ENCODE measurements around the gene ADGRG1.

ADGRG1 gene

GRCh38 chr16:57606847-57607501, 21.5 kb upstream of the ADGRG1 start:
- DNase-seq = peak; percentile 67

DNA sequence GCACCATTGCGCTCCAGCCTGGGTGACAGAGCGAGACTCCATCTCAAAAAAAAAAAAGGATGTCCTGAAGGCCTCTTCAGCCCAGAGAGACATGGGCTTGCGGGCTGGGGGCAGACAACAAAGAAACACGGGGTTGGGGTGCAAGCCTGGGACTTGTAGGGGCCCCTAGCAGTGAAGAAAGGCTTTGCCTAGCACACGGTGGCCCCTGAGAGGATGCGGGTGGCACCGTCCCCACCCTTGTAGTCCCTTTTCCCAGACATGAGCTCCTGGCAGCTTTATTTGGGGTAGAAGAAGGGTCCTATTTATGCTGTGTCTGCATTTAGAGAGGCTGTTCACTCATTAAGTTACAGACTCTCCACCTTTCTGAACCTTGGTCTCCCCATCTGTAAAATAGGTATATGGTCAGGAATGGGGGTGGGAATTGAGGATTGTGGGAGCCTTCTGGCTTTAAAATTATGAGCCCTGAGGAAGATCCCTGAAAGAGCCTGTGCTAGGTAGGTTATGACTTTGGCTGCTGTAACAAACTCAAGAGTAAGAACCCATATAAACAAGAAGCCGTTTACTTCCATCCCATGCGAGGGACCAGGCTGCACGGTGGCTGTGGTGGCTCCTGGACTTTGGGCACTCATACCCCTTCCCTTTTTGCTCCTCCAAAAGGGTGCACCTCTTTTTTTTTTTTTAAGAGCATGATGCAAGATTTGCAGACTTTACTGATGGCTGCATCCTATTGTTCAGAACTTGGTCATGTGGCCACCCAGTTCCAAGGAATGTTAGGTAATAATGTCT, 20.6 kb upstream of the ADGRG1 start:
- no peak for DNase-seq

DNA sequence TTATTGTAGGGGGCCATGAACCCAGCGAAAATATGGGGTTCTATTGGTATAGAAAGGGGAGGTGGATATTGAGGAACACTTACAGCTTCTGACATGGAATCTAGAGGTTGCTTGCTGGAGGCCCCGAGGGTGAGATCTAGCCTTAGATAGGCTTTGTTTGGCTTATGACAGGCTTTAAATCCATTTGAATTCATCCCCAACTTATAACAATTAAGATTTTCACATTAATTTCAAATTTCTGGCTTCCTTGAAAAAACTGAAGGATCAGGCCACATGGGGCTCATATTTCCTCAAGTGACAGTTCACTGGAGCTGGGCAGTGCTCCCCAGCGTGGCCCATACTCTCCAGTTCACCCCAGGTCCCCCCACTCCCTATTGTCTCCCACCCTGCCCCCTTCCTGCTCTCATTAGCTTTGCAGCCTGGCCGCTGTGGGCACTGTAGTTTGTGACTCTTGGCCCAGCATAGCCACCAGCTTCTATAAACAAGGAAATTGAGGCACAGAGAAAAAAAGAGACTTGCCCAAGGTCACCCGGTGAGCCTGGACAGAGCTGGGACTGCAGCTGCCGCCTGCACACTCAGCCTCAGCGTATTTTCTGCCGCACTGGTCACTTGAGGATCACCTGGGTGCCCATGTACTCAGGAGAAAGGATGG, 19.8 kb upstream of the ADGRG1 start:
- no peak for DNase-seq

GRCh38 chr16:57609541-57610401, 18.7 kb upstream of the ADGRG1 start:
- DNase-seq = peak; percentile 94

DNA sequence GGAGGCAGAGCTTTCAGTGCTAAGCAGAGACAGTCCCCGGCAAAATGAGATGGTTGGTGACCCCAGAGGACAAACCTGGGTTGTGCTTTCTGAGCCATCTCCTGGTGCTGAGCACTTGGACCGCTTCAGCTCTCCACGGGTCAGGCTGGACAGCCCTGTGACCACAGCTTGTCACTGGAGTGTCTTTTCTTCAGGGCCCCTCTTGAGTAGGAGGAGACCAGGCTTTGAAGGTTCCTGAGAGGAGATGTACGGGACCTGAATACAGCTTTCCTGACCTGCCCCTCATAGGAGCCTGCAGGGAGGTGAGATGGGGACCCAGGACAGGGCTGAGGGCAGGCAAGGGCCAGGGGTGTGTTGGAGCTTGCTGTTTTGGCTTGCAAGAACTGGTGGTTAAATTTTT, 17.8 kb upstream of the ADGRG1 start:
- no peak for DNase-seq

GRCh38 chr16:57611181-57611580, 17.2 kb upstream of the ADGRG1 start:
- DNase-seq = no peak

GRCh38 chr16:57611706-57612105, 16.7 kb upstream of the ADGRG1 start:
- no peak for DNase-seq

- no peak for DNase-seq
These were observed 15.9 kb upstream of the ADGRG1 start for GRCh38 chr16:57612494-57612893.

- no peak for DNase-seq
These were observed 14.9 kb upstream of the ADGRG1 start for GRCh38 chr16:57613514-57613913.

DNA sequence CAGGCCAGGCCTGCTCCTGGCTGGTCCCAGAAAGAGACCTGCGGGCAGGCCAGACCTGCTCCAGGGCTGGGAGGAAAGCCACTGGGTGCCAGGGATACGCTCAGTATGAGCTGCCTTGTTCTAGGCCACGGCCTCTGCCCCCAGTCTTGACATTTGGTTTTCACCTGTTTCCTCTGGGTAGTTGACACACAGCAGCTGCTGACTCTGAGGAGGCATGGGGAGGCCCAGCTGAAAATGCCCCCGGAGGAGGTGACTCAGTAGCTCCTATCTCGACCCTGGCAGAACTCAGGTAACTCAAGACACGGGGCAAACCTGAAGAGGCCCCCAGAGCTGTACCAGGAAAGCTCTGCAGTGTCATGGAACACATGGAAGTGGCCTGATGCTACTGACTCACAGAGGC, 13.9 kb upstream of the ADGRG1 start:
- no peak for DNase-seq

- DNase-seq = no peak
These were observed 13.5 kb upstream of the ADGRG1 start for GRCh38 chr16:57614944-57615343.

DNA sequence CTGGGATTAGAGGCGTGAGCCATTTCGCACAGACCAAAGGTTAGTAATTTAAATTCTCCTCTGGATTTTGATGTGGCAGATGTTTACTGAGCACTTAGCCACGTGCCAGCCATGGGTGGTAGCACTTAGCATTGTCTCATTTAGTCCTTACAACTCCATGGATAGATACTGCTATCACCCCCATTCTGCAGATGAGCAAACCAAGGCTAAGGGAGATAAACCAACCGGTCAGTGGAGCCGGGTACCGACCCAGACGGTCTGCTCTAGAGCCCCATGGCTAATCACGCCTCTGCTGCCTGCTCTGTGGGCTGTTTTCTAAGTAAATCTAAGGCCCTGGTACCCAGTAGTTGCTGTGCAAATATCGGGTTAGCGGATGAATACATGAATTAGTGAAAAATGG, 12.6 kb upstream of the ADGRG1 start:
- no peak for DNase-seq

GRCh38 chr16:57616241-57616640, 12.2 kb upstream of the ADGRG1 start:
- DNase-seq = no peak

DNA sequence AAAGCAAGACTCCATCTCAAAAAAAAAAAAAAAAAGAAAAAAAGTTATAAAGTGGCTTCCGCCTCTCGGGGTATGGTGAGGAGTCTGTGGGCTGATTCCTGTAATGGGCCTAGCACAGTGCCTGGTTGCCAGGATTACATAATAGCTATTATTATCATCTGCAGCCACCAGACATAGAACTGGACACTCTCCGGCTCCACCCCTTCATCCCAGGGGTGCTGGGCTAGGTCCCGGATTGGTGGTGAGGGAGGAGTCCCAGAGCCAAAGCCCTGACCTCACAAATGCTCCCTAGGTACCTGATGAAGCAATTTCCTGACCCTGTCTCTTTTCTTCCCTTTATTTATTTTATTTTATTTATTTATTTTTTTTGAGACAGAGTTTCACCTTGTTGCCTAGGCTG, 11.6 kb upstream of the ADGRG1 start:
- DNase-seq = no peak

DNA sequence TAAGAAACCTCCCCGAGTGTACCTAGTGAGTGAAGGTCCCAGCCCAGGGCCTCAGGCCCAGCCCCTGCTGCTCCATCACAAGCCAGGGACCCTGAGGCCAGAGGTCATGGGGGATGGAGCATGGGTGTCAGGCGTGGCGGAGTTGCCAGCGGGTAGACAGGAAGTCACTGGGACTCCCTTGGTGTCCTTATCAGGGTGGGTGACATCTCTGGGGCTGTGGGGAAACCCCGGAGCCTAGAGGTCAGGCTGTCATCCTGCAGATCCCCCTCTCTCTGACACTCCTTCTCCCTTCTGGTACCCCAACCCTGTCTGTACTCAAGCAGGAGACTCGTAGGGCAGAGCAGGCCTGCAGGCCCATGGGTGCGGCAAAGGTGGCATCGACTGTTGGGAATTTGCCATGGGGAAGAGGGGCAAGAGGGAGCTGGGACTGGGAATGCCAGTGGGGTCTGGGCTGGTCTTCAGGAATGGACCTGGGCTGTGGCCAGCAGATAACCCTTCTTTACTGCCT, 10.8 kb upstream of the ADGRG1 start:
- no peak for DNase-seq

- DNase-seq = no peak
These were observed 9.9 kb upstream of the ADGRG1 start for GRCh38 chr16:57618296-57619132.

DNA sequence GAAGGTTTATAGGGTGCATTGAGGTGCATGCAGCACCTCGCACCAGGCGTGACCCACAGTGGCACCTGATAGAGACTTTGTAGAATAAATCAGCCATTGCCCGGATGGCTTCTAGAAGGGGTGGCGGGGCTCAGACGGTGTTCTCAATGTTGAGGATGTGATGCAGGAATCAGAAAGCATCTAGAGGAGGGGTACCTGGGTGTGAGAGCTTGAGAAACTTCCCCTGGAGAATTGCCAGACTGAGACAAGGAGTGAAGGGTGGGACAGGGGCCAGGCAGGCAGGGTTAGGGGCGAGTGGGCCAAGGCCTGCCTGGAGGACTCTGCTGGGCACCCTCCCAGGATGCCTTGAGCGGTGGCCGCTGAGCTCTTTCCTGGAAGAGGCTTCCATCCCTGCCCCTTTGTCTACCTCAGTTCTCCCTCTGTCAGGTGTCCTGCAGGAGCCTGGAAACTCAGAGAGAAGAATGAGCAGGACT, 9.3 kb upstream of the ADGRG1 start:
- DNase-seq = no peak

- peak; percentile 66 for DNase-seq
These were observed 8.7 kb upstream of the ADGRG1 start for GRCh38 chr16:57619606-57620334.

DNA sequence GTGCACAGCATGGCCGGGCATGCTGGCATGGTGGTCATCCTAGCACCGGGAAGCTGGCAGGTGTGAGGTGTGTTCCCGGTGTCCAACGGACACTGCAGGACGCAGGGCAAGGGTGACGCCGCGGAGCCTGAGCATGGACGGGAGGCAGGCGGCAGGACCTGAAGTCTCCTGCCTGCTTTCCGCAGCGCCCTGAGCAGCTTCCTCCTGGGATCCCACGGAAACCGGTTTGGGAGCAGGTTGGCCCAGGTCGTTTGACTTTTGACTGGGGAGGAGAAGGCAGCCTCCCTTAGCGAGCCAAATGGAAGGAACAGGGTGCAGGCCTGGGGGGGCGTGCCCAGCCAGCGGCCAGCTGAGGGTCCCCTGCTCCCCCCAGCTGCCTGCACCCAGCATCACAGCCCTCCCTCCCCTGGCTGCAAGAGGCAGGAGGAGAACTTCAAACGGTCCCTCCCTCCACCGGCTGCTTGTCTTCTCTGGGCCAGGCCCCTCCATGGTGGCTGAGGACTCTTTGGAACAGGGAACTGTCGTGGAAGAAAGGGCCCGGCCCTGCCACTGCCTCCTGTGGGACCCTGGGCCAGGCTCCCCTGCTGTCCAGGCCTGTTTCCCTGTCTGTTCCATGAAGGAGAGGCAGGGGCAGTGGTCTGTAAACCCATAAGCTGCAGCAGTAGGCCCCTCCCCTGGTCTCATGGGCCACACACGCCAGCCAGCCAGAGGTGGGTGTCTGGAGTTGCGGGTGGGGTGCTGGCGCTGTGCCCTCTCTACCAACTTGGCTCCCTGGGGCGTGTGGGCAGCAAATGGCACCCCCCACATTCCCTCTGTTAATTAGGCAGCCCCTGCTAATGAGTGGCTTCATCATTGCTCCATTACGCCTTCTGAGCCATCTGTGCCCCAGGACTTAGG, 7.8 kb upstream of the ADGRG1 start:
- DNase-seq = no peak
